ENCODE results near the gene SMYD3. TPM values are rescaled to one million over a fixed set of nuclear protein-coding genes. Genes with fewer than 3 reads are reported as not detected.

SMYD3 gene
- total RNA-seq, 4 donors from 2014 or later: 8.4 to 25.7 (median 14.4) TPM

- 80 to 81% methylated on average over 3 of the region's 3 CpGs for WGBS, 2 donors
- DNase-seq (ENCODE audit: low spot score in 2 of 2): no peak
- intact Hi-C loops (cut with DNase I; ENCODE audit: low total_unique reads): no loop called here
- TF ChIP-seq POLR2A (IDR thresholded peaks at IDR 0.05) (no peak), CTCF (IDR thresholded peaks at IDR 0.05) (no peak)
- H3K4me3 ChIP-seq (ENCODE audit: low read depth, poor library complexity, severe bottlenecking): no peak overlapping the region
Observed at GRCh38 chr1:246267426-246267825, 239.7 kb downstream of the SMYD3 start.

- H3K4me3 ChIP-seq (ENCODE audit: low read depth, poor library complexity, severe bottlenecking): no peak overlapping the region
- intact Hi-C loops (cut with DNase I; ENCODE audit: low total_unique reads): no loop called here
- TF ChIP-seq POLR2A (IDR thresholded peaks at IDR 0.05): no peak
- TF ChIP-seq CTCF (IDR thresholded peaks at IDR 0.05): no peak
- no peak for DNase-seq (ENCODE audit: low spot score in 2 of 2)
- WGBS, 2 donors: 79 to 81% methylated on average over 2 of the region's 2 CpGs
Observed at GRCh38 chr1:246265481-246265880, 241.6 kb downstream of the SMYD3 start.

GRCh38 chr1:246262281-246262680 lies 244.8 kb downstream of the SMYD3 start:
- WGBS, 2 donors: 81 to 82% methylated on average over 6 of the region's 6 CpGs
- TF ChIP-seq CTCF (IDR thresholded peaks at IDR 0.05): no peak
- TF ChIP-seq POLR2A (IDR thresholded peaks at IDR 0.05): no peak
- H3K4me3 ChIP-seq (ENCODE audit: low read depth, poor library complexity, severe bottlenecking): no peak overlapping the region
- intact Hi-C loops (cut with DNase I; ENCODE audit: low total_unique reads): no loop called here
- no peak for DNase-seq (ENCODE audit: low spot score in 2 of 2)

GRCh38 chr1:246261639-246262038 lies 245.4 kb downstream of the SMYD3 start:
- 90 to 91% methylated on average over 3 of the region's 3 CpGs for WGBS, 2 donors
- DNase-seq (ENCODE audit: low spot score in 2 of 2): no peak
- TF ChIP-seq POLR2A (IDR thresholded peaks at IDR 0.05): no peak
- no peak for TF ChIP-seq CTCF (IDR thresholded peaks at IDR 0.05)
- no peak overlapping the region for H3K4me3 ChIP-seq (ENCODE audit: low read depth, poor library complexity, severe bottlenecking)
- intact Hi-C loops (cut with DNase I; ENCODE audit: low total_unique reads): no loop called here

- DNase-seq (ENCODE audit: low spot score in 2 of 2): no peak
- intact Hi-C loops (cut with DNase I; ENCODE audit: low total_unique reads): no loop called here
- WGBS, 2 donors: 86 to 95% methylated on average over 4 of the region's 4 CpGs
- H3K4me3 ChIP-seq (ENCODE audit: low read depth, poor library complexity, severe bottlenecking): no peak overlapping the region
- TF ChIP-seq POLR2A (IDR thresholded peaks at IDR 0.05) (no peak), CTCF (IDR thresholded peaks at IDR 0.05) (no peak)
Observed at GRCh38 chr1:246258250-246258649, 248.8 kb downstream of the SMYD3 start.

GRCh38 chr1:246255773-246256172 lies 251.3 kb downstream of the SMYD3 start:
- TF ChIP-seq CTCF (IDR thresholded peaks at IDR 0.05) (no peak), POLR2A (IDR thresholded peaks at IDR 0.05) (no peak)
- no peak overlapping the region for H3K4me3 ChIP-seq (ENCODE audit: low read depth, poor library complexity, severe bottlenecking)
- intact Hi-C loops (cut with DNase I; ENCODE audit: low total_unique reads): no loop called here
- 81 to 87% methylated on average over 2 of the region's 2 CpGs for WGBS, 2 donors
- DNase-seq (ENCODE audit: low spot score in 2 of 2): no peak
